Muscle of leg (tissue), 11 donors: ENCODE results near the gene C1GALT1C1L. TPM values are rescaled to one million over a fixed set of nuclear protein-coding genes. Genes with fewer than 3 reads are reported as not detected.

ENCODE experiments used
- DNase-seq: peaks from one replicate; pipeline ENCODE4 v3.0.0; 2013
- H3K27ac ChIP-seq: one replicate; pipeline ENCODE4 v1.5.1; 2013; ENCODE audit warnings: mild to moderate bottlenecking, low read length, control low read depth
- H3K27me3 ChIP-seq: one replicate; pipeline ENCODE4 v1.6.1; 2013; ENCODE audit warnings: low read length; ENCODE audit not compliant: control insufficient read depth, insufficient read depth
- H3K36me3 ChIP-seq: one replicate; pipeline ENCODE4 v1.6.1; 2013; ENCODE audit warnings: low read length; ENCODE audit not compliant: control insufficient read depth, insufficient read depth
- H3K4me1 ChIP-seq: one replicate; pipeline ENCODE4 v1.6.1; 2013; ENCODE audit warnings: low read length; ENCODE audit not compliant: control insufficient read depth, insufficient read depth
- H3K4me3 ChIP-seq: one replicate; pipeline ENCODE4 v1.5.1; 2013; ENCODE audit warnings: low read length, control low read depth
- H3K9me3 ChIP-seq: replicated peaks from 2 replicates; pipeline ENCODE4 v1.6.1; 2013; ENCODE audit warnings: low read depth, low read length; ENCODE audit not compliant: control insufficient read depth
- WGBS: methylation state at CpG from one replicate; pipeline ENCODE4 v1.1.5; 2013; ENCODE audit warnings: missing lambda C conversion rate; ENCODE audit not compliant: insufficient coverage; 5-methylcytosine and 5-hydroxymethylcytosine counted together
- polyA plus RNA-seq, 8 donors: library from polyadenylated mRNA; unstranded; fragments of 120-200 nt; gene quantifications; one replicate each; pipeline versions ENCODE4 v1.2.1 to v1.2.3, GENCODE V29; 2013; ENCODE audit warnings: inconsistent platforms in 1 of 8, low replicate concordance in 1 of 8; ENCODE audit not compliant: insufficient read length in 8 of 8, insufficient read depth in 1 of 8
- total RNA-seq: library from RNA; stranded (reverse); fragments of 120-200 nt; gene quantifications from one replicate; pipeline ENCODE4 v1.2.4, GENCODE V29; 2013

The C1GALT1C1L gene
- total and polyA plus RNA-seq, 9 donors: 1.2 to 2.2 (median 1.5) TPM

GRCh38 chr2:43631618-43632317 lies 44.5 kb downstream of the C1GALT1C1L start:
- peaks cover 3% of the 10 kb centered on the region for H3K27me3 ChIP-seq
- peak; percentile 67 for DNase-seq
- peaks cover 3% of the 10 kb centered on the region for H3K4me1 ChIP-seq
- no peaks in the 10 kb centered on the region for H3K9me3 ChIP-seq
- H3K4me3 ChIP-seq: no peak overlapping the region
- H3K27ac ChIP-seq: no peak overlapping the region
- H3K36me3 ChIP-seq: no peaks in the 10 kb centered on the region
- WGBS: 31% methylated on average over 6 of the region's 11 CpGs

Other genes starting within 250 kb of the C1GALT1C1L start
- gene THADA, start 80.4 kb downstream of the C1GALT1C1L start, total RNA-seq: 14.4 TPM
- 10 to 100 TPM; 17.0 to 24.3 (median 18.1) TPM for gene THADA, start 80.4 kb downstream of the C1GALT1C1L start, polyA plus RNA-seq
- 15.3 TPM for gene PLEKHH2, start 39.2 kb downstream of the C1GALT1C1L start, total RNA-seq
- gene PLEKHH2, start 39.2 kb downstream of the C1GALT1C1L start, polyA plus RNA-seq: 10 to 100 TPM in 1 of 8 donors, 1 to 10 TPM in 7; 3.7 to 10.5 (median 6.3) TPM
- 22.3 TPM for gene DYNC2LI1, start 97.6 kb upstream of the C1GALT1C1L start, total RNA-seq
- 10 to 100 TPM; 14.9 to 21.1 (median 17.2) TPM for gene DYNC2LI1, start 97.6 kb upstream of the C1GALT1C1L start, polyA plus RNA-seq
- gene ABCG5, start 162.4 kb upstream of the C1GALT1C1L start, total RNA-seq: not detected
- gene ABCG5, start 162.4 kb upstream of the C1GALT1C1L start, polyA plus RNA-seq: under 1 TPM in 6 of 8 donors, not detected in 2; 0.06 to 0.78 (median 0.11) TPM
- gene ABCG8, start 162.5 kb upstream of the C1GALT1C1L start, total RNA-seq: not detected
- 1 to 10 TPM in 1 of 8 donors, under 1 TPM in 4, not detected in 3; 0.05 to 1.3 (median 0.13) TPM for gene ABCG8, start 162.5 kb upstream of the C1GALT1C1L start, polyA plus RNA-seq